ENCODE measurements around the gene CEP295NL.
"Not testable (repeated sequence)": the region's sequence is repeated elsewhere in the genome, so short reads cannot be mapped to it uniquely, and the experiment has no call there.

Gene CEP295NL

GRCh38 chr17:78905116-78905515 lies 2.1 kb upstream of the CEP295NL start:
- DNase-seq, result no peak

GRCh38 chr17:78904371-78904770 lies 1.4 kb upstream of the CEP295NL start:
- no peak for DNase-seq

GRCh38 chr17:78902231-78902630 lies 770 bp downstream of the CEP295NL start:
- not testable (repeated sequence) for DNase-seq

GRCh38 chr17:78901806-78902205 lies 1.2 kb downstream of the CEP295NL start:
- DNase-seq, result no peak

GRCh38 chr17:78900816-78901215 lies 2.2 kb downstream of the CEP295NL start:
- DNase-seq, result no peak

GRCh38 chr17:78899361-78900260 lies 3.4 kb downstream of the CEP295NL start:
- DNase-seq, result no peak

- DNase-seq, result no peak
These were observed 4.1 kb downstream of the CEP295NL start for GRCh38 chr17:78898947-78899346.

- DNase-seq, result no peak
These were observed 4.7 kb downstream of the CEP295NL start for GRCh38 chr17:78898075-78898836.

GRCh38 chr17:78897664-78898047 lies 5.3 kb downstream of the CEP295NL start:
- no peak for DNase-seq

GRCh38 chr17:78896834-78897663 lies 6.0 kb downstream of the CEP295NL start:
- no peak for DNase-seq

- DNase-seq, result no peak
These were observed 6.7 kb downstream of the CEP295NL start for GRCh38 chr17:78896091-78896833.

- DNase-seq, result no peak
These were observed 7.7 kb downstream of the CEP295NL start for GRCh38 chr17:78895322-78895721.

- DNase-seq, result no peak
These were observed 9.3 kb downstream of the CEP295NL start for GRCh38 chr17:78893684-78894083.

- no peak for DNase-seq
These were observed 10.0 kb downstream of the CEP295NL start for GRCh38 chr17:78892936-78893379.

- no peak for DNase-seq
These were observed 10.5 kb downstream of the CEP295NL start for GRCh38 chr17:78892520-78892919.

- no peak for DNase-seq
These were observed 10.9 kb downstream of the CEP295NL start for GRCh38 chr17:78892062-78892456.

GRCh38 chr17:78891406-78892061 lies 11.5 kb downstream of the CEP295NL start:
- DNase-seq, result no peak

- DNase-seq, result no peak
These were observed 12.5 kb downstream of the CEP295NL start for GRCh38 chr17:78890498-78890897.

- not testable (repeated sequence) for DNase-seq
These were observed 12.9 kb downstream of the CEP295NL start for GRCh38 chr17:78890096-78890495.

GRCh38 chr17:78889531-78889930 lies 13.5 kb downstream of the CEP295NL start:
- no peak for DNase-seq

- no peak for DNase-seq
These were observed 14.0 kb downstream of the CEP295NL start for GRCh38 chr17:78888941-78889518.

Measured in NCI-H1105 (cell line).